Right lung (tissue), 5 donors: Measurements from ENCODE around the gene SOAT2. TPM values are rescaled to one million over a fixed set of nuclear protein-coding genes. Genes with fewer than 3 reads are reported as not detected.

Source experiments
- polyA plus RNA-seq, 5 donors: library from polyadenylated mRNA; unstranded; fragments of 120-200 nt; gene quantifications; one replicate each; pipeline versions ENCODE4 v1.2.1 to v1.2.3, GENCODE V29; 2013; ENCODE audit warnings: inconsistent platforms in 1 of 5, low replicate concordance in 1 of 5; ENCODE audit not compliant: insufficient read length in 5 of 5, insufficient read depth in 1 of 5

Gene SOAT2
- polyA plus RNA-seq, 5 donors = 0.19 to 0.37 (median 0.23) TPM

Other genes starting within 250 kb of the SOAT2 start
- 100 to 1,000 TPM; 166 to 247 (median 183) TPM for gene KRT8, start 198.4 kb upstream of the SOAT2 start, polyA plus RNA-seq
- 100 to 1,000 TPM in 4 of 5 donors, 10 to 100 TPM in 1; 90.5 to 152 (median 114) TPM for gene KRT18, start 154.4 kb upstream of the SOAT2 start, polyA plus RNA-seq
- gene EIF4B, start 97.0 kb upstream of the SOAT2 start, polyA plus RNA-seq = 100 to 1,000 TPM; 400 to 558 (median 539) TPM
- 100 to 1,000 TPM in 4 of 5 donors, 10 to 100 TPM in 1; 96.5 to 138 (median 126) TPM for gene TNS2, start 53.4 kb upstream of the SOAT2 start, polyA plus RNA-seq
- 10 to 100 TPM; 13.9 to 22.0 (median 17.8) TPM for gene SPRYD3, start 24.1 kb upstream of the SOAT2 start, polyA plus RNA-seq
- gene IGFBP6, start 5.8 kb upstream of the SOAT2 start, polyA plus RNA-seq = 10 to 100 TPM in 4 of 5 donors, 1 to 10 TPM in 1; 9.6 to 25.1 (median 19.0) TPM
- gene ZNF740, start 77.2 kb downstream of the SOAT2 start, polyA plus RNA-seq = 10 to 100 TPM; 49.5 to 66.6 (median 63.9) TPM
- 100 to 1,000 TPM in 1 of 5 donors, 10 to 100 TPM in 4; 71.4 to 117 (median 80.3) TPM for gene CSAD, start 77.4 kb downstream of the SOAT2 start, polyA plus RNA-seq
- gene ITGB7, start 103.8 kb downstream of the SOAT2 start, polyA plus RNA-seq = 1 to 10 TPM in 4 of 5 donors, under 1 TPM in 1; 0.90 to 2.1 (median 1.2) TPM
- 10 to 100 TPM; 41.7 to 59.8 (median 49.2) TPM for gene RARG, start 128.7 kb downstream of the SOAT2 start, polyA plus RNA-seq
- gene ESPL1, start 164.8 kb downstream of the SOAT2 start, polyA plus RNA-seq = 10 to 100 TPM in 3 of 5 donors, 1 to 10 TPM in 2; 8.4 to 20.4 (median 13.0) TPM
- 100 to 1,000 TPM; 683 to 991 (median 734) TPM for gene PFDN5, start 192.1 kb downstream of the SOAT2 start, polyA plus RNA-seq
- 10 to 100 TPM; 39.1 to 56.6 (median 42.6) TPM for gene MYG1, start 196.2 kb downstream of the SOAT2 start, polyA plus RNA-seq
- gene AAAS, start 218.1 kb downstream of the SOAT2 start, polyA plus RNA-seq = 10 to 100 TPM; 73.3 to 91.6 (median 81.6) TPM
- gene SP7, start 232.9 kb downstream of the SOAT2 start, polyA plus RNA-seq = under 1 TPM in 3 of 5 donors, not detected in 2; 0.07 to 0.10 (median 0.08) TPM